T-helper 2 cell treated with Interferon-gamma antibody and Interleukin-4, amounts not matched to agents 100 ng/mL and 5 ng/mL, for 36 hours (primary cell): ENCODE measurements around the gene DMAC2. TPM values are rescaled to one million over a fixed set of nuclear protein-coding genes. Genes with fewer than 3 reads are reported as not detected.

Experiments
- intact Hi-C: fragments of 100-400 bp; cut with micrococcal nuclease; formaldehyde crosslinking; loops from one replicate; pipeline ENCODE4 v1.15.1; 2023
- total RNA-seq: library from RNA; stranded (reverse); gene quantifications from 2 replicates; pipeline ENCODE4 v1.2.3, GENCODE V29; 2022

DMAC2 gene
- total RNA-seq, 1 donor from 2014 or later: 44.5 TPM

- intact Hi-C loops: no loop called here
These were observed 4.2 kb upstream of the DMAC2 start for GRCh38 chr19:41443813-41444455.

- intact Hi-C loops: no loop called here
These were observed 3.0 kb upstream of the DMAC2 start, which contains the start of gene ERICH4 for GRCh38 chr19:41442473-41443355. Gene ERICH4, plus strand, starts transcription at chr19:41443156. Its CDS starts 14 bp downstream, at chr19:41443170.

GRCh38 chr19:41441321-41441945 is 1.7 kb upstream of the DMAC2 start:
- intact Hi-C loops: no loop called here

GRCh38 chr19:41437944-41438574 is 1.7 kb downstream of the DMAC2 start:
- intact Hi-C loops: loop anchor here (5.0 kb wide), 1 partner anchor 76 kb away; the partner anchor contains the start of gene B9D2

- intact Hi-C loops: loop anchor here (5.0 kb wide), 1 partner anchor 74 kb away; the partner anchor contains the start of gene B9D2
These were observed 3.1 kb downstream of the DMAC2 start for GRCh38 chr19:41436674-41436951.

GRCh38 chr19:41435936-41436673 is 3.6 kb downstream of the DMAC2 start:
- intact Hi-C loops: loop anchor here (5.0 kb wide), 1 partner anchor 74 kb away; the partner anchor contains the start of gene B9D2

GRCh38 chr19:41435376-41435775 is 4.3 kb downstream of the DMAC2 start:
- intact Hi-C loops: loop anchor here (5.0 kb wide), 1 partner anchor 73 kb away; the partner anchor contains the start of gene B9D2

- intact Hi-C loops: no loop called here
These were observed 5.3 kb downstream of the DMAC2 start for GRCh38 chr19:41434450-41434849.

GRCh38 chr19:41433171-41433570 is 6.5 kb downstream of the DMAC2 start:
- intact Hi-C loops: no loop called here

- intact Hi-C loops: no loop called here
These were observed 8.0 kb downstream of the DMAC2 start for GRCh38 chr19:41431426-41432386.

GRCh38 chr19:41430922-41431321 is 8.8 kb downstream of the DMAC2 start:
- intact Hi-C loops: no loop called here

- intact Hi-C loops: no loop called here
These were observed 11.2 kb downstream of the DMAC2 start for GRCh38 chr19:41428481-41428859.

- intact Hi-C loops: no loop called here
These were observed 11.8 kb downstream of the DMAC2 start for GRCh38 chr19:41427647-41428480.

- intact Hi-C loops: no loop called here
These were observed 12.6 kb downstream of the DMAC2 start, which contains the start of gene B3GNT8 for GRCh38 chr19:41426952-41427646. Gene B3GNT8, minus strand, starts transcription at chr19:41427374. Its CDS starts 596 bp downstream, at chr19:41426778.

GRCh38 chr19:41426116-41426841 is 13.4 kb downstream of the DMAC2 start:
- intact Hi-C loops: no loop called here

- intact Hi-C loops: no loop called here
These were observed 14.3 kb downstream of the DMAC2 start for GRCh38 chr19:41425174-41426115.
